Fibroblast of lung (primary cell): ENCODE measurements around the gene GTSF1L. TPM values are rescaled to one million over a fixed set of nuclear protein-coding genes. Genes with fewer than 3 reads are reported as not detected.
A peak's percentile ranks its signal among the peaks of the same experiment; 100 is the strongest.
"Not testable (repeated sequence)": the region's sequence is repeated elsewhere in the genome, so short reads cannot be mapped to it uniquely, and the experiment has no call there.

Source experiments
- DNase-seq, 2 donors: peaks; one replicate each; pipeline versions ENCODE4 v3.0.0 to v3.0.0-alpha.2; 2010; ENCODE audit warnings: low read depth in 2 of 2
- H2AFZ ChIP-seq: 2 replicates; pipeline ENCODE4 v1.5.1; 2012; ENCODE audit warnings: low read length, control low read depth, inconsistent platforms
- H3K27ac ChIP-seq: 2 replicates; pipeline ENCODE4 v1.5.1; 2011; ENCODE audit warnings: low read length, control low read depth; ENCODE audit not compliant: insufficient read depth
- H3K27me3 ChIP-seq: 2 replicates; pipeline ENCODE4 v1.5.1; 2011; ENCODE audit warnings: mild to moderate bottlenecking, low read length; ENCODE audit not compliant: control insufficient read depth, insufficient read depth
- H3K36me3 ChIP-seq: 2 replicates; pipeline ENCODE4 v1.5.1; 2011; ENCODE audit warnings: low read length; ENCODE audit not compliant: control insufficient read depth, insufficient read depth
- H3K4me1 ChIP-seq: 2 replicates; pipeline ENCODE4 v1.5.1; 2011; ENCODE audit warnings: low read length; ENCODE audit not compliant: control insufficient read depth, insufficient read depth; ENCODE audit errors: extremely low read depth
- H3K4me2 ChIP-seq: 2 replicates; pipeline ENCODE4 v1.5.1; 2011; ENCODE audit warnings: low read length, control low read depth; ENCODE audit not compliant: insufficient read depth; ENCODE audit errors: extremely low read depth
- H3K4me3 ChIP-seq, 4 experiments: fragments of 200-600 bp in 1 of 4; sonication (generic) in 1 of 4; replicated peaks in 1 of 4; 2 replicates each; pipeline ENCODE4 v1.5.1; 2011 to 2016; ENCODE audit warnings: low read length in 4 of 4, low read depth in 3 of 4, mild to moderate bottlenecking in 3 of 4, control low read depth in 2 of 4, inconsistent platforms in 1 of 4, mixed read lengths in 1 of 4; ENCODE audit not compliant: insufficient read depth in 1 of 4; ENCODE audit errors: control extremely low read depth in 1 of 4
- H3K79me2 ChIP-seq: 2 replicates; pipeline ENCODE4 v1.5.1; 2012; ENCODE audit warnings: mild to moderate bottlenecking, low read length, inconsistent platforms; ENCODE audit not compliant: control insufficient read depth, insufficient read depth
- H3K9ac ChIP-seq: 2 replicates; pipeline ENCODE4 v1.5.1; 2011; ENCODE audit warnings: mild to moderate bottlenecking, low read length, control low read depth; ENCODE audit not compliant: insufficient read depth
- H3K9me3 ChIP-seq: 2 replicates; pipeline ENCODE4 v1.5.1; 2012; ENCODE audit warnings: low read depth, low read length; ENCODE audit not compliant: control insufficient read depth, insufficient read depth
- H4K20me1 ChIP-seq: 2 replicates; pipeline ENCODE4 v1.5.1; 2011; ENCODE audit warnings: low read length; ENCODE audit not compliant: control insufficient read depth, insufficient read depth; ENCODE audit errors: extremely low read depth
- EZH2 ChIP-seq: IDR thresholded peaks from 2 replicates; pipeline ENCODE4 v1.5.1; 2012; ENCODE audit warnings: low read length, control low read depth, mild to moderate bottlenecking; ENCODE audit errors: missing control alignments
- polyA plus RNA-seq, 2 donors: library from polyadenylated mRNA; depleted of rRNA in 1 of 2; stranded (reverse) in 1 of 2; unstranded in 1 of 2; fragments of >200 nt; gene quantifications; 2 replicates each; pipeline ENCODE4 v1.2.1, GENCODE V29; 2011 to 2012; ENCODE audit warnings: missing spikeins in 1 of 2
- total RNA-seq: library from RNA; depleted of rRNA; stranded (reverse); fragments of >200 nt; gene quantifications from 2 replicates; pipeline ENCODE4 v1.2.1, GENCODE V29; 2014
- TF ChIP-seq, protein P1 (sequence below), 2 donors: IDR thresholded peaks in 1 of 2; conservative IDR thresholded peaks in 1 of 2; 1 replicate in 1 of 2; 2 replicates in 1 of 2; pipeline ENCODE4 v1.5.1; 2011 to 2012; ENCODE audit warnings: low read length in 2 of 2, control low read depth in 1 of 2, inconsistent platforms in 1 of 2, low read depth in 1 of 2, mild to moderate bottlenecking in 1 of 2

The GTSF1L gene
- total and polyA plus RNA-seq, 2 donors (not counting 1 experiment from before 2014, with no cell fraction given) = not detected

GRCh38 chr20:43761386-43762340, 34.9 kb upstream of the GTSF1L start:
- DNase-seq = peak in 1 of 2 donors; percentile 30
- Histone ChIP-seq H3K27ac (no peak overlapping the region), H3K9ac (no peak overlapping the region), H2AFZ (no peak overlapping the region), H3K4me1 (no peaks in the 10 kb centered on the region), H3K4me2 (no peak overlapping the region), H3K4me3 (no peak overlapping the region), H3K79me2 (no peaks in the 10 kb centered on the region), H3K27me3 (peaks cover 2% of the 10 kb centered on the region), H4K20me1 (no peaks in the 10 kb centered on the region), H3K36me3 (no peaks in the 10 kb centered on the region), H3K9me3 (no peaks in the 10 kb centered on the region)
- TF ChIP-seq, protein P1, sequence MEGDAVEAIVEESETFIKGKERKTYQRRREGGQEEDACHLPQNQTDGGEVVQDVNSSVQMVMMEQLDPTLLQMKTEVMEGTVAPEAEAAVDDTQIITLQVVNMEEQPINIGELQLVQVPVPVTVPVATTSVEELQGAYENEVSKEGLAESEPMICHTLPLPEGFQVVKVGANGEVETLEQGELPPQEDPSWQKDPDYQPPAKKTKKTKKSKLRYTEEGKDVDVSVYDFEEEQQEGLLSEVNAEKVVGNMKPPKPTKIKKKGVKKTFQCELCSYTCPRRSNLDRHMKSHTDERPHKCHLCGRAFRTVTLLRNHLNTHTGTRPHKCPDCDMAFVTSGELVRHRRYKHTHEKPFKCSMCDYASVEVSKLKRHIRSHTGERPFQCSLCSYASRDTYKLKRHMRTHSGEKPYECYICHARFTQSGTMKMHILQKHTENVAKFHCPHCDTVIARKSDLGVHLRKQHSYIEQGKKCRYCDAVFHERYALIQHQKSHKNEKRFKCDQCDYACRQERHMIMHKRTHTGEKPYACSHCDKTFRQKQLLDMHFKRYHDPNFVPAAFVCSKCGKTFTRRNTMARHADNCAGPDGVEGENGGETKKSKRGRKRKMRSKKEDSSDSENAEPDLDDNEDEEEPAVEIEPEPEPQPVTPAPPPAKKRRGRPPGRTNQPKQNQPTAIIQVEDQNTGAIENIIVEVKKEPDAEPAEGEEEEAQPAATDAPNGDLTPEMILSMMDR (conservative IDR thresholded peaks at IDR 0.05 in 1 of 2, IDR thresholded peaks at IDR 0.05 in 1 of 2; ENCODE audit: low read depth in 1 of 2, low read length in 2 of 2) = no peak
- no peak for TF ChIP-seq EZH2

GRCh38 chr20:43757888-43758287, 31.1 kb upstream of the GTSF1L start:
- not testable (repeated sequence) for H3K9ac ChIP-seq, H3K9me3 ChIP-seq, H3K4me3 ChIP-seq, H3K79me2 ChIP-seq, H2AFZ ChIP-seq, H3K4me2 ChIP-seq, H4K20me1 ChIP-seq, H3K27me3 ChIP-seq, H3K4me1 ChIP-seq, H3K36me3 ChIP-seq, H3K27ac ChIP-seq
- DNase-seq = peak in 1 of 2 donors; percentile 41

DNA sequence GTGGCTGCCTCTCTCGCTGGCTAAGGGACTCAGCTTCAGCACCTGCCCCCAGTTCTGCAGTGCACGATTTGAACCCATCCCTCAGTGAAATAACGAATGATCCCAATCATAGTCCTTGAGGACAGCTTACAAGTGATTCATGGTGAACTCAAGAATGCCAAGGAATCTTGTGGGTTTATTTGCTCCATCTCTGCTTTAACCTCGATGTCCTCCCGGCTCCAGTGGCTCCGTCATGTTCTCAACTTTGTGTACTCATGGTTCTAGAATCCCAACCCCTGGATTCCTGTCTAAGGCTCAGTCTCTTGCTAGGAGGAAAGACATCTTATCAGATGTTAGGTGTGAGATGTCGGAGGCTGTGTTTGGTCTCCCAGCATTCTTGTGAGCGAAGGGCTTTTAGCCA, 29.0 kb upstream of the GTSF1L start:
- DNase-seq = peak; percentile 57 to 92
- Histone ChIP-seq H3K27ac (peak overlapping the region; percentile 35), H4K20me1 (no peaks in the 10 kb centered on the region)

More for the DNA sequence above, 29.0 kb upstream of the GTSF1L start:
- H3K9ac ChIP-seq = no peak overlapping the region
- no peaks in the 10 kb centered on the region for H3K27me3 ChIP-seq
- no peak overlapping the region for H2AFZ ChIP-seq
- no peak overlapping the region for H3K4me3 ChIP-seq
- H3K36me3 ChIP-seq = no peaks in the 10 kb centered on the region
- TF ChIP-seq, protein P1 (conservative IDR thresholded peaks at IDR 0.05 in 1 of 2, IDR thresholded peaks at IDR 0.05 in 1 of 2; ENCODE audit: low read depth in 1 of 2, low read length in 2 of 2) = no peak
- no peak for TF ChIP-seq EZH2
- H3K4me2 ChIP-seq = no peak overlapping the region
- no peaks in the 10 kb centered on the region for H3K79me2 ChIP-seq
- H3K9me3 ChIP-seq = no peaks in the 10 kb centered on the region
- H3K4me1 ChIP-seq = peaks cover 13% of the 10 kb centered on the region
